A549 (cell line): ENCODE measurements around the gene TWIST2. TPM values are rescaled to one million over a fixed set of nuclear protein-coding genes. Genes with fewer than 3 reads are reported as not detected.
A peak's percentile ranks its signal among the peaks of the same experiment; 100 is the strongest.

Experiments used
- ATAC-seq, 2 experiments: fragments of 200-7000 bp in 1 of 2; fragments of >200 bp in 1 of 2; cut with Nextera tagmentation in 1 of 2; cut with Tn5 transposase in 1 of 2; 3 replicates each; pipeline versions ENCODE4 v1.8.0 to v1.9.1; 2018 to 2020; ENCODE audit warnings: mild to moderate bottlenecking in 1 of 2, moderate library complexity in 1 of 2
- CTCF ChIA-PET: fragments of 300-600 bp; sonication (Branson Sonifier 250); formaldehyde crosslinking; extraction: SDS; loops from one replicate; lab custom pipeline; 2021; ENCODE audit warnings: antibody characterized with exemption, inconsistent platforms; lab: Yijun Ruan, JAX
- POLR2A ChIA-PET: fragments of 350-600 bp; formaldehyde crosslinking; extraction: SDS; loops from one replicate; lab custom pipeline; 2021; ENCODE audit warnings: antibody characterized with exemption, inconsistent platforms; lab: Yijun Ruan, JAX
- DNase-seq, 2 experiments: peaks; one replicate each; pipeline versions ENCODE4 v3.0.0 to v3.0.0-alpha.2; 2011 to 2016; ENCODE audit warnings: low read depth in 1 of 2, low spot score in 1 of 2
- FAIRE-seq: peaks from 2 replicates; lab custom pipeline; 2011; peaks lifted over from hg19 to GRCh38; lab: Jason Lieb, UNC
- H3K27ac ChIP-seq, 2 experiments: fragments of >200 bp; sonication (Bioruptor Twin); formaldehyde crosslinking; 3 replicates each; pipeline ENCODE4 v1.5.1; 2016 to 2017
- H3K4me1 ChIP-seq: fragments of >200 bp; sonication (Bioruptor Twin); formaldehyde crosslinking; 3 replicates; pipeline ENCODE4 v1.6.1; 2016
- H3K4me2 ChIP-seq: fragments of >200 bp; sonication (Bioruptor Twin); formaldehyde crosslinking; 3 replicates; pipeline ENCODE4 v1.6.1; 2016
- H3K4me3 ChIP-seq: fragments of >200 bp; sonication (Bioruptor Twin); formaldehyde crosslinking; 3 replicates; pipeline ENCODE4 v1.5.1; 2016
- H3K9me3 ChIP-seq: fragments of >200 bp; sonication (Bioruptor Twin); formaldehyde crosslinking; 3 replicates; pipeline ENCODE4 v1.6.1; 2016
- BCL3 ChIP-seq: fragments of >200 bp; sonication (Bioruptor Twin); formaldehyde crosslinking; IDR thresholded peaks from 3 replicates; pipeline ENCODE4 v1.6.1; 2016
- BHLHE40 ChIP-seq: IDR thresholded peaks from 2 replicates; pipeline ENCODE4 v1.6.1; 2012; ENCODE audit warnings: low read depth, low read length, inconsistent platforms
- EHF ChIP-seq: fragments of 250-450 bp; sonication (Bioruptor Pico); IDR thresholded peaks from 2 replicates; pipeline ENCODE4 v1.5.0; 2020; ENCODE audit warnings: mild to moderate bottlenecking
- HOXB5 ChIP-seq: fragments of 250-450 bp; sonication (Bioruptor Pico); IDR thresholded peaks from 2 replicates; pipeline ENCODE4 v1.5.0; 2020; ENCODE audit warnings: mild to moderate bottlenecking, moderate library complexity
- KDM1A ChIP-seq: fragments of 200-600 bp; sonication (generic); IDR thresholded peaks from 2 replicates; pipeline ENCODE4 v1.6.1; 2016; ENCODE audit warnings: low read depth, mild to moderate bottlenecking
- KDM5A ChIP-seq: fragments of 200-600 bp; sonication (generic); IDR thresholded peaks from 2 replicates; pipeline ENCODE4 v1.6.1; 2016; ENCODE audit warnings: antibody characterized with exemption, mild to moderate bottlenecking
- MAX ChIP-seq: IDR thresholded peaks from 2 replicates; pipeline ENCODE4 v1.6.1; 2012
- MYC ChIP-seq: IDR thresholded peaks from 2 replicates; pipeline ENCODE4 v1.6.1; 2012; ENCODE audit warnings: mild to moderate bottlenecking, inconsistent platforms, low read length, improper control_type of control experiment, borderline replicate concordance
- NPAS2 ChIP-seq: fragments of 250-450 bp; sonication (Bioruptor Pico); IDR thresholded peaks from 2 replicates; pipeline ENCODE4 v1.8.0; 2022; ENCODE audit warnings: mild to moderate bottlenecking, moderate library complexity, borderline replicate concordance
- PHF8 ChIP-seq: fragments of 200-600 bp; sonication (generic); IDR thresholded peaks from 2 replicates; pipeline ENCODE4 v1.6.1; 2016; ENCODE audit warnings: low read depth, mild to moderate bottlenecking, antibody characterized with exemption, moderate library complexity, borderline replicate concordance
- POLR2A ChIP-seq: IDR thresholded peaks from 2 replicates; pipeline ENCODE4 v1.6.1; 2012; ENCODE audit warnings: mild to moderate bottlenecking, low read length
- SMC3 ChIP-seq: fragments of >200 bp; sonication (Bioruptor Twin); formaldehyde crosslinking; IDR thresholded peaks from 3 replicates; pipeline ENCODE4 v1.6.1; 2018; ENCODE audit warnings: inconsistent platforms
- TFCP2L1 ChIP-seq: fragments of 250-450 bp; sonication (Bioruptor Pico); IDR thresholded peaks from 2 replicates; pipeline ENCODE4 v1.5.0; 2021; ENCODE audit warnings: mild to moderate bottlenecking
- TP53 ChIP-seq: fragments of 250-450 bp; sonication (Bioruptor Pico); IDR thresholded peaks from 2 replicates; pipeline ENCODE4 v1.5.0; 2021; ENCODE audit warnings: mild to moderate bottlenecking, moderate library complexity
- ZC3H11A ChIP-seq: fragments of 450-650 bp; IDR thresholded peaks from 2 replicates; pipeline ENCODE4 v1.6.1; 2014; ENCODE audit warnings: antibody characterized with exemption, mild to moderate bottlenecking
- WGBS: methylation state at CpG from one replicate; pipeline ENCODE4 v1.1.6; 2017; ENCODE audit errors: missing lambda C conversion rate; 5-methylcytosine and 5-hydroxymethylcytosine counted together
- polyA plus RNA-seq, 4 experiments: library from polyadenylated mRNA; depleted of rRNA in 3 of 4; stranded (reverse); fragments of >200 nt; fragmentation: RNase III in 1 of 4; extraction: RNeasy Plus Mini Kit Qiagen cat#74134 plus additional on column Dnase treatment in 1 of 4; gene quantifications; 2 replicates in 3 of 4; 3 replicates in 1 of 4; pipeline ENCODE4 v1.2.3, GENCODE V29; 2011 to 2017

TWIST2 gene
- polyA plus RNA-seq, 2 of the 4 experiments (the other 2 are of a cell fraction): 7.1 to 8.2 TPM

GRCh38 chr2:238846628-238847418, 1.1 kb upstream of the TWIST2 start:
- H3K4me2 ChIP-seq: peak overlapping the region; percentile 99
- ATAC-seq: no peak
- no peak for TF ChIP-seq KDM5A
- POLR2A ChIA-PET: interaction anchor here (1.7 kb wide), 1 partner anchor 18 kb away, joined by 10 read pairs; no protein-coding TSS in a partner anchor
- peak overlapping the region; percentile 94; the same call in 1 of the 3 replicates for H3K4me3 ChIP-seq
- CTCF ChIA-PET: interaction anchor here (2.0 to 3.0 kb wide), 3 partner anchors 99 to 490 kb away, joined by 5 to 14 read pairs (median 5); no protein-coding TSS in a partner anchor
- H3K4me1 ChIP-seq: peaks cover 14% of the 10 kb centered on the region
- H3K27ac ChIP-seq: peak overlapping the region; percentile 91 to 96; a peak in 4 of 6 replicates
- DNase-seq: no peak
- 98% methylated on average over 51 of the region's 80 CpGs for WGBS
- no peak for FAIRE-seq
- no peaks in the 10 kb centered on the region for H3K9me3 ChIP-seq

- DNase-seq: no peak
- CTCF ChIA-PET: interaction anchor here (0.6 to 3.0 kb wide), 10 partner anchors 16 to 604 kb away, joined by 3 to 14 read pairs (median 4); no protein-coding TSS in a partner anchor
- Histone ChIP-seq H3K4me3 (peak overlapping the region; percentile 94), H3K4me1 (peaks cover 14% of the 10 kb centered on the region), H3K27ac (peak overlapping the region; percentile 91 to 96), H3K9me3 (no peaks in the 10 kb centered on the region), H3K4me2 (peak overlapping the region; percentile 99)
- TF ChIP-seq HOXB5 (no peak), ZC3H11A (no peak), TP53 (CRISPR knock-in tag) (no peak), NPAS2 (no peak), MYC (no peak), TFCP2L1 (no peak), KDM1A (no peak), POLR2A (no peak)
- FAIRE-seq: no peak
- 70% methylated on average over 16 of the region's 30 CpGs for WGBS
- POLR2A ChIA-PET: interaction anchor here (1.2 to 1.7 kb wide), 4 partner anchors 15 to 163 kb away, joined by 3 to 10 read pairs (median 4); no protein-coding TSS in a partner anchor
- peak in 1 of 2 experiments; percentile 12; a peak in 1 of 6 replicates for ATAC-seq
These were observed 475 bp upstream of the TWIST2 start for GRCh38 chr2:238847419-238847801.

- FAIRE-seq (no peak), DNase-seq (no peak), ATAC-seq (peak; percentile 61 to 65)
- TF ChIP-seq MAX: no peak
- peak; percentile 48; the same call in 1 of the 2 replicates for TF ChIP-seq PHF8
- ChIA-PET POLR2A (interaction anchor here (0.6 to 1.7 kb wide), 5 partner anchors 13 to 566 kb away, joined by 3 to 10 read pairs (median 4); no protein-coding TSS in a partner anchor), CTCF (interaction anchor here (0.8 to 3.0 kb wide), 9 partner anchors 9 to 491 kb away, joined by 3 to 14 read pairs (median 4); no protein-coding TSS in a partner anchor)
- H3K4me1 ChIP-seq: peaks cover 14% of the 10 kb centered on the region
- 0% methylated on average over 1 of the region's 36 CpGs for WGBS
- peak overlapping the region; percentile 91 to 96 for H3K27ac ChIP-seq
- peak overlapping the region; percentile 99 for H3K4me2 ChIP-seq
- H3K4me3 ChIP-seq: peak overlapping the region; percentile 94
- H3K9me3 ChIP-seq: no peaks in the 10 kb centered on the region
These were observed 748 bp downstream of the TWIST2 start for GRCh38 chr2:238848691-238848975.

- no peak for FAIRE-seq
- peaks cover 14% of the 10 kb centered on the region for H3K4me1 ChIP-seq
- ChIA-PET POLR2A (interaction anchor here (1.5 kb wide), 1 partner anchor 14 kb away, joined by 4 read pairs; no protein-coding TSS in a partner anchor), CTCF (interaction anchor here (0.6 to 3.0 kb wide), 9 partner anchors 9 to 492 kb away, joined by 3 to 14 read pairs (median 4); no protein-coding TSS in a partner anchor)
- no peak for DNase-seq
- WGBS: 52% methylated on average over 35 of the region's 70 CpGs
- peak; percentile 25 to 60; a peak in 4 of 6 replicates for ATAC-seq
- H3K4me3 ChIP-seq: peak overlapping the region; percentile 94
- H3K4me2 ChIP-seq: peak overlapping the region; percentile 99
- no peaks in the 10 kb centered on the region for H3K9me3 ChIP-seq
- H3K27ac ChIP-seq: peak overlapping the region; percentile 91 to 96
- TF ChIP-seq BCL3 (no peak), EHF (no peak), BHLHE40 (no peak), SMC3 (no peak)
These were observed 1.3 kb downstream of the TWIST2 start for GRCh38 chr2:238848976-238849853.
